HG03066 (cell line): ENCODE measurements around the gene MTG1.
"Not testable (repeated sequence)": the region's sequence is repeated elsewhere in the genome, so short reads cannot be mapped to it uniquely, and the experiment has no call there.

ENCODE experiments used
- ATAC-seq: cut with Tn5 transposase; IDR thresholded peaks from one replicate; pipeline ENCODE4 v1.9.1; 2021; ENCODE audit warnings: low read depth; ENCODE audit not compliant: unreplicated experiment

Gene MTG1

GRCh38 chr10:133377818-133378250 is 16.1 kb upstream of the MTG1 start:
- ATAC-seq, result no peak

DNA sequence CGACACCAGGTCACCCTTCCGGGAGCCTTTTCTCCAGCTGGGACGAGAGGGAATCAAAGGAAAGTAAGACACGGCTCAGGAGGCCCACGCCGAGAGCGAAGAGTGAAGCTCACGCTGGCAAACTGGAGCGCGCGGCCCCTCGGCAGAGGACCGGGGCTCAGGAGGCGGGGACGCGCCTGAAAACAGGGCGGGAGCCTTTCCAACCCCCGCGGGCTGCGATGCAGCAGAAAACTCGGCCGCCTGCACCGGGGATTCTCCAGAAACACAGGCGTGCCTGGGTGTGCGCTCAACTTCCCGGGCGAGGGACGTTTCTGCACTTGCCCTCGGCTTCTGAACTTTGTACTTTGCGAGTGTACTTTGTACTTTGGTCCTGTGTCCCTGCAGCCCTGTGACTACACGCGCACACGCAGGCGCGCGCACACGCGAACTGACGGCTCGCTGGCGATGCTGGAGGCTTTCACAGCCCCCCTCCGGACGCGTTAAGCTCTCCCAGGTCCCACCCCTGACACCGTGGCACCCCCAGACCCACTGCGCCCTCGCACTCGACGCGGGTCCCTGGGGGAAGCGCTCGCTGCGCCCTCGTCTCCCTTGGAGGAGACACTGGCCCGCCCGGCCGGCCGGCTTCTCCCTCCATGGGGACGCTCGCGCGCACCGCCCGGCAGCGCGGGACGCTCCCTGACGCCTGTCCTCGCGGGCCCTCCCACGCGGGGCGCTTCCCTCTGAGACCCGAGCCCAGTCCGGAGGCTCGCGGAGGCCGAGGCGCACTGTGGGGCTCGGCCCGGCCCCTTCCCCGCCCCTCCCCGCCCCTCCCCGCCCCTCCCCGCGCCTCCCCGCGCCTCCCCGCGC is 15.5 kb upstream of the MTG1 start:
- ATAC-seq, result peak; percentile 36

DNA sequence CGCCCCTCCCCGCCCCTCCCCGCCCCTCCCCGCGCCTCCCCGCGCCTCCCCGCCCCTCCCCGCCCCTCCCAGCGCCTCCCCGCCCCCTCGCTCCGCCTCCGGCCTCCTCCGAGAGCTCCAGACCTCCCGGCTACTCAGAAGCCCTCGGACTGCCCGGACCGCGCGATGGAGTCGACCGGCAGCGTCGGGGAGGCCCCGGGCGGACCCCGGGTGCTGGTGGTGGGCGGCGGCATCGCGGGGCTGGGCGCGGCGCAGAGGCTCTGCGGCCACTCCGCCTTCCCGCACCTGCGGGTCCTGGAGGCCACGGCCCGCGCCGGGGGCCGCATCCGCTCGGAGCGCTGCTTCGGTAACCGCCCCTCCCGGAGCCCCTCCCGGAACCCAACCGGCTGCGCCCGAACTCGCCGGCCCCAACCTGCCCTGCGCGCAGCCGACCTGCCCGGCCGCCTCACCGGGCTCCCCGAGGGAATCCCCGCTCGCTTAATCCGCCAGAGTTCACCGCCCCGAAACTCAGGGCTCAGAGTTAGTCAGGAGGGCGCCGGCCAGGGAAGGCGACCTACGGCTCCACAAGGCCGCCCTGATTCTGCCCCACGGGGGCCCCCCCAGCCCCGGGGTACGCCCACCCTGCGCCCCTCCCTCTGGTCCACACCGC is 14.7 kb upstream of the MTG1 start, which contains the start of gene PAOX:
Gene PAOX (plus strand): TSS at position 111 of the 649 bp plus-strand sequence. CDS start 55 bp downstream, at position 166.
- ATAC-seq, result peak; percentile 46

GRCh38 chr10:133379801-133380666 is 13.9 kb upstream of the MTG1 start:
- ATAC-seq, result peak; percentile 4

DNA sequence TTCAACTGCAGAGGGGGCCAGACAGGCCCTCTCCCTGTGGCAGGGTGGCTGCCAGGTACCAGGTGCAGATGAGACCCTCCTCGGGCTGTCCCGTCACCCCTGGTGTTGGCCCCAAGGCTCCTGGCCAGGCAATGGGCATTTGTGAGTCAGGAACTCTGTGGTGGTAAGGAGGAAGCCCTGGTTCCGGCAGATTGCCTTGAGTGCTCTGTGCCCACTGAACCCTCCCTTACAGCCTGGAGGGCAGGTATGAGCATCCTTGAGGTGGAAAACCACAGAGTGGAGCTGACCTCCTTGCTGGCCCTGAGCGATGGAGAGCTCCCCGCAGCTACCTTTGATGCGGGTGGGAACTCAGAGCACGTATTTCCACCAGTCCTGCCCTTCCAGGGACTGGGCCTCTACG is 12.9 kb upstream of the MTG1 start:
- ATAC-seq, result no peak

GRCh38 chr10:133383551-133383950 is 10.4 kb upstream of the MTG1 start:
- ATAC-seq, result no peak

GRCh38 chr10:133384071-133384470 is 9.9 kb upstream of the MTG1 start:
- ATAC-seq, result no peak

DNA sequence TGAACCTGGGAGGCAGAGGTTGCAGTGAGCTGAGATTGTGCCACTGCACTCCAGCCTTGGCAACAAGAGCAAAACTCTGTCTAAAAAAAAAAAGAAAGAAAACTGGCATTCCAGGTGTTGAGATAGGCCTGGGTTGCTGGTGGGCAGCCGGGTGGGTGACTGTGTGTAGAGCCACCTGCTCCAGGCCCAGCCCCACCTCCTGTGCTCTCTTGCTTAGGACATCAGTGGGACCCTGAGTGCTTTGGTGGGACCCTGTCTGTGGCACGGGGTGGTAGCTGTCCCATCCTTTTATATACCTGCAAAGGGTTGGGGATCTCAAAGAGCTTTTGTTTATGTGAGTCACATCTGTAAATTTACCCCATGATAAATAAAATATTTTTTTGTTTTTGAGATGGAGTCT is 8.7 kb upstream of the MTG1 start:
- no peak for ATAC-seq

DNA sequence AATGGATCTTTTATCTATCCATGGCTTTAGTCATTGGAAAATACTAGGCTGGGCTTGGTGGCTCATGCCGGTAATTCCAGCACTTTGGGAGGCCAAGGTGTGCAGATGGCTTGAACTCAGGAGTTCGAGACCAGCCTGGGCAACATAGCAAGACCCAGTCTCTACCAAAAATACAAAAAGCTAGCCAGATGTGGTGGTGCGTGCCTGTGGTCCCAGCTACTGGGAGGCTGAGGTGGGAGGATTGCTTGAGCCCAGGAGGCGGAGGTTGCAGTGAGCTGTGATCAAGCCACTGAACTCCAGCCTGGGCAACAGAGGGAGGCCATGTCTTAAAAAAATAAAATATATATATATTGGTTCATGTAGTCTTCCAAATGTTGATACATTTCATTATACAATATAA is 7.0 kb upstream of the MTG1 start:
- ATAC-seq, result not testable (repeated sequence)

GRCh38 chr10:133388236-133388972 is 5.6 kb upstream of the MTG1 start:
- no peak for ATAC-seq

GRCh38 chr10:133388973-133389818 is 4.8 kb upstream of the MTG1 start:
- peak; percentile 73 for ATAC-seq

DNA sequence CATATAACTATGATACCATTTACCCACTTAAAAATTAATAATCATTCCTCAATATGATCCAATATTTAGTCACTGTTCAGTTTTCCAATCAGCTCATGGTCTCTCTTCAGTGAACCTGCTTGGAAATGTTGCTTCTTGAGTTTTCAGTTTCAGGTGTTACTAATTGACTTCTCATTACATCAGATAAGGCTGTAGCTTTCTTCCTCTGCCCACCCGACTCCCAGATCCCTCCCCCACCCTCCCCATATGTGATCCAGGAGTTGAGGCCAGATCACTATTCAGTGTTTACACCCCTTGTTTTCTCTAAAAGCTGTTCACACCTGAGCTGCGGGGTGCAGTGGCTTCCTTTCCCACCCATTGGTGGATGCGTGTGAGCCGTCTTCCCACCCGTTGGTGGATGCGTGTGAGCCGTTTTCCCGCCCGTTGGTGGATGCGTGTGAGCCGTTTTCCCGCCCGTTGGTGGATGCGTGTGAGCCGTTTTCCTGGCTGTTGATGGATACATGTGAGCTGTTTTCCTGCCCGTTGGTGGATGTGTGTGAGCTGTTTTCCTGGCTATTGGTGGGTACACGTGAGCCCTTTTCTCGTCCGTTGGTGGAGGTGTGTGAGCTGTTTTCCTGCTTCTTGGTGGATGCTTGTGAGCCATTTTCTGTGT is 3.2 kb upstream of the MTG1 start:
- ATAC-seq, result no peak

- ATAC-seq, result no peak
These were observed 2.7 kb upstream of the MTG1 start for GRCh38 chr10:133391249-133391635.

GRCh38 chr10:133391761-133392518 is 2.0 kb upstream of the MTG1 start:
- no peak for ATAC-seq

- no peak for ATAC-seq
These were observed 425 bp upstream of the MTG1 start for GRCh38 chr10:133393401-133394063.

GRCh38 chr10:133394801-133395221 is 854 bp downstream of the MTG1 start:
- no peak for ATAC-seq

DNA sequence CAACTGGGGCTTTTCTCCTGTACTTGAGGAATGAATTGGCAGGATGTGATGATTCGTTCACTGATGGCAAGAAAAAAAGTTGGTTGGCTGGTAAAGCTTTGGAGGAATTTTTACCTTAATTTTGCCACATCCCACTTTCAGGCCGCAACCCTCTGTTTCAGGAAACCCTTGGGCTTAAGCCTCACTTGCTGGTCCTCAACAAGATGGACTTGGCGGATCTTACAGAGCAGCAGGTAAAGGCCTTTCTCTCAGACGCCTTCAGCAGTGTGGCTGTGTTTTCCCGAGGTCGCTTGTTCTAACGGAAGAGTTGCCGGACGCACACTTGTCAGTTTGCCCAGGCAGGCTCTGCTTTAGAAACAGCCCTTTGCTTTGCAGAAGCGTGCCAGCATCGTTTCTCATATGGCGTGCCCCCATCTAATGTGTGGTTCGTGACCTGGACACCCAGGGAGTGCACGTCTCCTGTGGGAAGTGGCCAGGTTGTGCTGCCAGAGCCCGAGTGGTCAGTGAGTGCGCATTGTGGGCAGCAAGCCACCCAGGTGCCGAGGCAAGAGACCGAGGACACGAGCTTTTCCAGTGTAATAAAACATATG is 2.2 kb downstream of the MTG1 start:
- no peak for ATAC-seq
